PC-3 (cell line): Measurements from ENCODE around the gene IGFBPL1.
A peak's percentile ranks its signal among the peaks of the same experiment; 100 is the strongest.

Experiments
- EZH2 ChIP-seq: fragments of 300-600 bp; sonication (generic); IDR thresholded peaks from one replicate; pipeline ENCODE4 v1.6.1; 2017; ENCODE audit warnings: antibody characterized with exemption, mild to moderate bottlenecking, low read length; ENCODE audit not compliant: unreplicated experiment
- EZH2phosphoT487 ChIP-seq: fragments of 300-600 bp; sonication (generic); IDR thresholded peaks from 2 replicates; pipeline ENCODE4 v1.6.1; 2018; ENCODE audit warnings: mild to moderate bottlenecking, antibody characterized with exemption, low read length, borderline replicate concordance
- TF ChIP-seq, protein P1 (sequence below): fragments of 300-600 bp; sonication (generic); conservative IDR thresholded peaks from 2 replicates; pipeline ENCODE4 v1.5.1; 2017; ENCODE audit warnings: antibody characterized with exemption, low read depth, mild to moderate bottlenecking, low read length

GRCh38 chr9:38392235-38393127, 31.8 kb downstream of the IGFBPL1 start, which contains the start of gene ALDH1B1:
- TF ChIP-seq, protein P1, sequence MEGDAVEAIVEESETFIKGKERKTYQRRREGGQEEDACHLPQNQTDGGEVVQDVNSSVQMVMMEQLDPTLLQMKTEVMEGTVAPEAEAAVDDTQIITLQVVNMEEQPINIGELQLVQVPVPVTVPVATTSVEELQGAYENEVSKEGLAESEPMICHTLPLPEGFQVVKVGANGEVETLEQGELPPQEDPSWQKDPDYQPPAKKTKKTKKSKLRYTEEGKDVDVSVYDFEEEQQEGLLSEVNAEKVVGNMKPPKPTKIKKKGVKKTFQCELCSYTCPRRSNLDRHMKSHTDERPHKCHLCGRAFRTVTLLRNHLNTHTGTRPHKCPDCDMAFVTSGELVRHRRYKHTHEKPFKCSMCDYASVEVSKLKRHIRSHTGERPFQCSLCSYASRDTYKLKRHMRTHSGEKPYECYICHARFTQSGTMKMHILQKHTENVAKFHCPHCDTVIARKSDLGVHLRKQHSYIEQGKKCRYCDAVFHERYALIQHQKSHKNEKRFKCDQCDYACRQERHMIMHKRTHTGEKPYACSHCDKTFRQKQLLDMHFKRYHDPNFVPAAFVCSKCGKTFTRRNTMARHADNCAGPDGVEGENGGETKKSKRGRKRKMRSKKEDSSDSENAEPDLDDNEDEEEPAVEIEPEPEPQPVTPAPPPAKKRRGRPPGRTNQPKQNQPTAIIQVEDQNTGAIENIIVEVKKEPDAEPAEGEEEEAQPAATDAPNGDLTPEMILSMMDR, result peak; percentile 30; the same call in 1 of the 2 replicates
- TF ChIP-seq EZH2 (no peak), EZH2phosphoT487 (no peak)
